ENCODE measurements around the gene PIMREG.

PIMREG gene

DNA sequence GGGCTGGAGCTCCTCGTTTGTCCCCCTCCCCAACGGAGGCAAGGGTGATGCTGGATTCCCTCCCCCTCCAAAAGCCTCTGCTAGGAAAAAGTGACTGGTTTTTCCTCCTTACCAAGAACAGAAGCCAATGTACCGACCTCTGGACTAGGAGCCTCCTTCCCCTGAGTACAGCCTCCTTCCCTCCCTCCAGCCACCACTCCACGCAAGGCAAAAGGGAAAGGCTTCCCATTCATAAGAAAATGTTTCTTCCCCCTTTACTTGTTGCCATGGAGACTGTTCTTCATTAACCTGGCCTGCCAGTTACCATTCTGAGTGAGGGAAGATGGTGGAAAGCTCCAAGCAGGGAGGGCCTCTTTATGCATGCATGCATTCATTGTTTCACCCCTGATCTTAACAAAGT is 4.3 kb upstream of the PIMREG start:
- DNase-seq: peak; percentile 25

- DNase-seq: no peak
Measured at GRCh38 chr17:6442775-6443174, 1.5 kb upstream of the PIMREG start.

DNA sequence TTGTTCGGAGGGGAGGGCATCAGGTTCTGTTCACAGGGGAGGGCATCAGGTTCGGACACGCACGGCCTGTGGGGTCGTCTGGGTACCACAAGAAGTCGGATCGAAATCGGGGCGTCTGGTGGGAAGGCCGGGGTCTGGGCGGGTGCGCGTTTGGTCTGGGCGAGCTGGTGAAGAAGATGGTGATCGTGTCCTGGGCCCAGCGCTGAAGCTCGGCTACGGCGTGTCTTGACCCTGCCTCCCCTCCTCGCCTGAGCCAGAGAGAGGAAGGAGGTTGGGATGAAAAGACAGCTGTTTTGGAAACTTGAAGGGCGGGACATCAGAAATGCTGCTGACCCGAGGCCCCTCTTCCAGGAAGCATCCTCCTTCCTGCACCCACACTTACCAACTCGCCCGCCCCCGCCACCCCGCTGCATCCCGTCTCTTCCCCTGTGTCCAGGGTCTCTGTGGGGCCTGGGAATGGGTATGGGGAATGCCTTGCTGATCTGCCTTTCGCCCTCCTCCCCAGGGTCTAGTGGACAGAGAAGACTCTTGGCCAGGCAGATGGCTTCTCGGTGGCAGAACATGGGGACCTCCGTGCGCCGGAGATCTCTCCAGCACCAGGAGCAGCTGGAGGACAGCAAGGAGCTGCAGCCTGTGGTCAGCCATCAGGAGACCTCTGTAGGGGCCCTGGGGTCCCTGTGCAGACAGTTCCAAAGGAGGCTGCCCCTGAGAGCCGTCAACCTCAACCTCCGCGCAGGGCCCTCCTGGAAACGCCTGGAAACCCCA is 498 bp downstream of the PIMREG start:
- no peak for DNase-seq

GRCh38 chr17:6446516-6447100 is 2.4 kb downstream of the PIMREG start:
- no peak for DNase-seq

DNA sequence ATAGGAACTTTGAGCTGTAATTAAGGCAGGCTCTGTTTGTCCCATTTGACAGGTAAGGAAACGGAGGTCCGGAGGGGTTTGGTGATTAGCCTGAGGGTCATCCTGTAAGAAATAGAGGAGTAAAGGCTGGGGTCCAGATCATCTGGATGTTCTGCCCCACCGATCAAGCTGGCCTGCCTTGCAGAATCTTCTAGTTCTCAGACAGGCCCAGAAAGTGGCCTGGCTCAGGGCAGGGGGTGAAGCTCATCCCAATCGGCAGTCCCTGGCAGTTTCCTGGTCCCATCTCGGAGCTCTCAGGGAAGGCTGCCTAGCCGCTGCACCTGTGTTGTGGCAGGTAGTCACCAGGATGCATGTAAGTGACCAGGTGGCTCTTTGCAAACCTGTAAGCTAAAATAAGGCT is 4.2 kb downstream of the PIMREG start:
- DNase-seq: no peak

DNA sequence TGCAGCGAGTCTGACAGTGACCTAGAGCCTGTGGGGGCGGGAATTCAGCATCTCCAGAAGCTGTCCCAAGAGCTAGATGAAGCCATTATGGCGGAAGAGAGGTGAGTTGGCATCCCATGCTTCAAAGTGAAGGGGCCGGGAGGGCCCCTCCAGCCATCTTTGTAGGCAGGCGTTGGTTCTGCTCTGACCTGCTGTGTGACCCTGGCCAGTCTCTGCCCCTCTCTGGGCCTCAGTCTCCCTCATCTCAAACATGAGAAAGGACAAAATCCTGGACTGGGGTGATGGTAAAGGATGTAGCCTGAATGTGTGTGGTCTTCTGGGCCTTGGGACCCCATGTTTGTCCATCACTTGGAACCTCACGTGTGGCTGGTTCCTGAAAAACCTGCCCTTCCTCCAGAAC is 5.1 kb downstream of the PIMREG start:
- DNase-seq: no peak

DNA sequence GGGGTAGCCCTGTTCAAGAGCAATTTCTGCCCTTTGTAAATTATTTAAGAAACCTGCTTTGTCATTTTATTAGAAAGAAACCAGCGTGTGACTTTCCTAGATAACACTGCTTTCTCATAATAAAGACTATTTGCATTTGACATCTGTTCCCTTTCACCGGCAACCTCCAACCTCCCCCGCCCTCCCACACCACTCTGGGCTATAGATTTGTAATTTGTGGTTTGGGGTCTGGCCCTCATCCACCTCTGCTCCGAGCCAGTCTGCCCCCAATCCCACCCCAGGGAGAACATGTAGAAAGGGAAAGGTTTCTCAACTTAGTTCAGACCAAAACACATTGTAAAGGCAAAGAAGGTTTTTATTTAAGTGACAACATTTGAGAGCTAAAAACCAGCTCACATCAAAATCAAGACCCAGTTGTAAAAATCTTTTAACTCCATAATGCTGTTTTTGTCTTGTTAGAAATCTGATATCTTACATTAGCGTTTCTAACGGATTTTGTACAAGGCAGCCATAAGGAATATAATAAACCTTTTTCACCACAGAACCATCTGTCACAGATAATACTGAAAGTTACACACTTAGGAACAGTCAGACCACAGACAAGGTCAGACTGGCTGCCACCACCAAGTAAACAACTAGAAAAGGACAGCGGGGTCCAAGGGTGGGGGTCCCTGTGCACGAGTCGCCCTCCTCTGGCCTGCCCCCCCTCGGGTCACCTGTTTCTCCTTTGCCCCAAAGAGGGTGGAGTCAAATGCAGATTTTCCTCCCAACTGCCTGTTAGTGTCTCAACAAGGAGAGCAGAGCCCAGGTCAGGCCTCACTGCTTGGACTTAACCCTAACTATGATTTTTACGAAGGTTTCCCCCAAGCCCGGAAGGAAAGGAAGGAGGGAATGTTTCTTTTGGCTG is 6.9 kb downstream of the PIMREG start:
- DNase-seq: no peak

- no peak for DNase-seq
Measured at GRCh38 chr17:6452471-6453266, 8.4 kb downstream of the PIMREG start.

- DNase-seq: no peak
Measured at GRCh38 chr17:6453279-6454024, 9.2 kb downstream of the PIMREG start.

DNA sequence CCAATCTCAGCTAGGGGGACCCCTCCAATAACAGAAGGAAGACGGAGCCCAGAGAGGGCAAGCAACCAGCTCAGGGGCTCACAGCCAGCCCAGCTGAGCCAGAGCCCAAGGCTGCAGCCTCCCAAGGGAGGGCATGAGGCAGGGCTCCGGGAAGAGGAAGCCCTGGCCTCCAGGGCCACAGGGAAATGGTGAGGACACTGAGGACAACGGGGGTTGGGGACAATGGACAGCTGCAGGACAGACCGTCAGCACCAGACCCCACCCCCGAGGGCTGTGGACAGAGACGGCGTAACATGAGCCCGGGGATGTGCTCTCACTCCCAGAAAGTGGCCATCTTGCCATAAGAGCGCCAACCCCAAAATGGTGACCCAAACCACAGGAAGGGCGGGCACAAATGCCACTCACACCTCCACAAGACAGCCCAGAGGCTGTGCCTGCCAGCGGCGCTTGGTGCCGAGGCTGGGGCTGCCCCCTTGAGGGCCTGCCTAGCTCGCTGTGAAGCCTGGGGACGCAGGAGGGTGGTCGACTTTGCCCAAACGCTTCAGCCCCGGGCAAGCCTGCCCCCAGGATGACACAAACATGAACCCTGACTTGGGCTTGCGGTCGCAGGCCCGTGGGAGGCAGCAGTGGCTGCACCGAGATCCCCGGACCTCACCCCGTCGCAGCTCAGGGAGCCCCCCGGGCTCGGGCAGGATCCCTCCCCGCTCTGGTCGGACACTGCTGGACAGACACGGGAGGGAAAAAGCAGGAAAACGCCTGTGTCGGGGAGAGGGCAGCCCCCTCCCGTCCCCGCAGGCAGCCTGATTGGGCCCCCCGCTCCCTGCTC is 10.5 kb downstream of the PIMREG start:
- DNase-seq: no peak

DNA sequence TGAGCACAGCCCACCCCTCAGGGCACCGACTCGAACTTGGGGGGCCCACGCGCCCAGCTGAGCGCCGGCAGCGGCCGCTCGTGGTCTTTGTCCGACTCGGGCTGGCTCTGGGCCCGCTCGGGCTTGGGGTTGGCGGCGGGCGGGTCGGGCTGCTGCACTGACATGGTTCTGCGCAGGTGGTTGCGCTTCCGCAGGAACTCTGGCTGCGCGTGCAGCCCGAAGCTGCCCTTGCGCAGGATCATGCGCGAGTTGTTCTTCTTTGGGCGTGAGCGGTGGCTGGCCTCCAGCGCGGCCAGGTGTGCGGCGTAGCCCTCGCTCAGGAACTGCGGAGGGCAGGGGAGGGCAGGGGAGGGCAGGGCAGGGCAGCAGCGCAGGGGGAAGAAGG is 11.1 kb downstream of the PIMREG start:
- DNase-seq: no peak

- DNase-seq: no peak
Measured at GRCh38 chr17:6456321-6456720, 12.1 kb downstream of the PIMREG start.

GRCh38 chr17:6456914-6457687 is 12.8 kb downstream of the PIMREG start:
- DNase-seq: no peak

DNA sequence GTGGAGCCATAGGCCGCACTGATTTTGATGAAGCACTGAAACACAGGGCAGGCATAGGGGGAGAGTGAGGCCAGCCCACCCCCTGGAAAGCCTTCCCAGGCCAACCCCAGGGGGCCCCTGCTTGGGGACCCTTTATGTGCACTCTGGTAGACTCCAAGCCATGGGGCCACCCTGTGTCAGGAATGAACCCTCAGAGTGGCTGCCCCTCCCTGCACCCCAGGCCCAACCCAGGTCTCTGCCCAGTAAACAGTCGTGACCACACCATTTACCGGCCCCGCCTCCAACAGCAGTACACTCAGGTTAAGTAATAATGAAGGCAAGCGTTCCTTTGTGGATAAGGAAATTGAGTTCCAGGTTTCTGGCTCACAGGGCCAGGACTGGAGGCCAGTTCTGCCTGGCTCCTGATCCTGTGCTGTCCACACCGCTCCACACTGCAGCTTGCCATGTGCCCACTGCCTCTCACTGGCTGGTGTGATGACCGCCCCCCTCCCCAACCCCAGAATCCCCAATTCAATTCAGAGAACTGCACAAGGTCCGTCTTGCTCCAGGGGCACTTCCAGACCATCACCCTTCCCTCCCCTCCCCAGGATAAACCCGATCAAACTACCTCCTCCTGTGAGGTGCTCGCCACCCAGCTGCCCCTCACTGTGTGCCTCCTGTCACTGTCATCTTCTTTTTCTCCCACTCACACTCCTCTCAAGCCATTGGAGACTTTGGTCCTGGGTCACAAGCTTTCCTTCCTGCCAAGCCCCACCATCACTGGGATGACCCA is 13.6 kb downstream of the PIMREG start:
- no peak for DNase-seq

DNA sequence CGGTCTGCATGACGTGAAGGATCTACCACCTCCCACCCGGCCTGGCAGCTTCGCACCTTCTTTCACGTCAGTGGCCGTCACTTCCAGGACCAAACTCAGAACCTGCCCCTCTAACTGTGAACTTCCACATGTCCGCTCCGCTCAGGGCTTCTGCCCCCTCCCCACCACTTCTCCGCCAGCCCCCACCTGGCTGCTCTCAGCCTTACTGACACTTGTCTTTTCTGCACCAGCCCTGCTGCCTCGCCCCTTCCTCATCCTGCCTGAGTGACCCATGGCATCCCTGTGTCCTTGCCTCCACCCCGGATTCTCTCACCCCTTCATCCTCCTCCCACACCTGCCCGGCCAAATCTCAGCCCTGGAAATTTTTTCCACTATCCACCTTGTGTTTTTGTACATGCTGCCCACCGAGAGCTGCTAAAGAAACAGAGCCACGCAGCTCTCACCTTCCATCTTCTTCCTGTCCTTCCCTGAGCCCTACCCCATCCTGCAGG is 14.2 kb downstream of the PIMREG start:
- no peak for DNase-seq

DNA sequence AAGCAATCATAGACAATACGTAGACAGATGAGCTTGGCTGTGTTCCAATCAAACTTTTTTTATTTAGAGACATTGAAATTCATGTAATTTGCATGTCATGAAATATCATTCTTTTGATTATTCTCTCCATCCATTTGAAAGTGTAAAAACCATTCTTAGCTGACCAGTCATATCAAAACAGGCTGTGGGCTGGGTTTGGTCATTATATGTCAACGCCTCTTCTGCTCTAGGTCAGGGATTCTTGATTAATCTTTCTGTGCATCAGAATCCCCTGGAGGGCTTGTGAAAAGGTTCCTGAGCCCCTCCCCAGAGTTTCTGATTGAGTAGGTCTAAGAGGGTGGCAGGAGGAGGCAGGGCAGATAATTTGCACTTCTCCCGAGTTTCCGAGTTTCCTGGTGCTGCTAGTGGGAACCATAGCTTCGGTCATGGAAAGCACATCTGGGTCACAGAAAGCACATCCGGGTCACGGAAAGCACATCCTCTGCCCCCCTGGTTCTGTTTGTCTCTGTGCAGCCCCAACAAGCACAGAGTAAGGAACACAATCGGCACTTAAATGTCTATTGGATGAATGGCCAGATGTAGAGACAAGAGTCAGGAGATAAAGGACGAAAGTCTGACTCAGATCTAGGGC is 16.4 kb downstream of the PIMREG start:
- DNase-seq: no peak

DNA sequence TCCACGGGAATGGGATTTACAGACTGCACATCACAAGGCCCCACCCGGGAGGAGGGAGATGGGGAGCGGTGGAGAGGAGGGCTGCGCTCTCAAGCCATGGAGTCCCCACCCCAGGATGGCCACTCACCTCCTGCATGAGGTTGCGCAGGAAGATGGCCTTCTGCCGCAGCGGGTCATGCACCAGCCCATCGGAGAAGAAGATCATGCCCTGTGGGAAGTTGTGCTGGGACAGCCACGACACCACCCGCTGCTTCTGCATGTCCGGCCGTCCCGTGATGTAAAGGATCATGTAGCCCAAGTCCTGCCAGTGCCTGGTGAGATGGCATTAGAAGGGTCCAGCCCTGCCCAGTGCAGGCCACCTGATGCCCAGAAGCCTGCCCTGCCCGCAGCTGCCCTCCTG is 17.0 kb downstream of the PIMREG start:
- no peak for DNase-seq

GRCh38 chr17:6461792-6462524 is 17.7 kb downstream of the PIMREG start:
- DNase-seq: no peak

All from NCI-H2227 treated with DMSO at 0.1 percent for 48 hours (cell line).